Endometrium (tissue), 2 donors: ENCODE measurements around the gene GALNT6.
"Not testable (repeated sequence)": the region's sequence is repeated elsewhere in the genome, so short reads cannot be mapped to it uniquely, and the experiment has no call there.

ENCODE experiments used
- FAIRE-seq: peaks from 2 replicates; lab custom pipeline; 2012; peaks lifted over from hg19 to GRCh38; lab: Jason Lieb, UNC
- donor health status: control.
- donor health status: control.

Gene GALNT6

GRCh38 chr12:51357374-51358047 lies 33.7 kb downstream of the GALNT6 start:
- no peak for FAIRE-seq

GRCh38 chr12:51351913-51352532 lies 39.2 kb downstream of the GALNT6 start:
- no peak for FAIRE-seq

- no peak for FAIRE-seq
Observed at GRCh38 chr12:51349026-51349425, 42.2 kb downstream of the GALNT6 start.

- FAIRE-seq: no peak
Observed at GRCh38 chr12:51348116-51348515, 43.1 kb downstream of the GALNT6 start.

- no peak for FAIRE-seq
Observed at GRCh38 chr12:51346581-51346980, 44.6 kb downstream of the GALNT6 start, which contains the start of gene CELA1. Gene CELA1, minus strand, starts transcription at chr12:51346679. Its CDS starts 41 bp downstream, at chr12:51346638.

- no peak for FAIRE-seq
Observed at GRCh38 chr12:51345681-51346080, 45.5 kb downstream of the GALNT6 start.

GRCh38 chr12:51343201-51343600 lies 48.0 kb downstream of the GALNT6 start:
- FAIRE-seq: no peak

- FAIRE-seq: no peak
Observed at GRCh38 chr12:51342416-51342815, 48.8 kb downstream of the GALNT6 start.

GRCh38 chr12:51341251-51342007 lies 49.8 kb downstream of the GALNT6 start:
- no peak for FAIRE-seq

- no peak for FAIRE-seq
Observed at GRCh38 chr12:51339750-51340149, 51.5 kb downstream of the GALNT6 start.

GRCh38 chr12:51337336-51337735 lies 53.9 kb downstream of the GALNT6 start:
- not testable (repeated sequence) for FAIRE-seq

- FAIRE-seq: no peak
Observed at GRCh38 chr12:51335931-51336330, 55.3 kb downstream of the GALNT6 start.

- FAIRE-seq: no peak
Observed at GRCh38 chr12:51334764-51335163, 56.4 kb downstream of the GALNT6 start.

GRCh38 chr12:51333536-51333935 lies 57.7 kb downstream of the GALNT6 start:
- no peak for FAIRE-seq

- FAIRE-seq: no peak
Observed at GRCh38 chr12:51330186-51330585, 61.0 kb downstream of the GALNT6 start.

GRCh38 chr12:51329742-51330141 lies 61.5 kb downstream of the GALNT6 start:
- no peak for FAIRE-seq

GRCh38 chr12:51328587-51328986 lies 62.6 kb downstream of the GALNT6 start:
- no peak for FAIRE-seq

- FAIRE-seq: no peak
Observed at GRCh38 chr12:51326698-51327439, 64.3 kb downstream of the GALNT6 start.

- FAIRE-seq: no peak
Observed at GRCh38 chr12:51324953-51325352, 66.3 kb downstream of the GALNT6 start.

GRCh38 chr12:51323966-51324895 lies 67.0 kb downstream of the GALNT6 start, which contains the start of gene BIN2:
Gene BIN2, minus strand, starts transcription at chr12:51324174. Its CDS starts 72 bp downstream, at chr12:51324102.
- no peak for FAIRE-seq

GRCh38 chr12:51323317-51323960 lies 67.8 kb downstream of the GALNT6 start:
- FAIRE-seq: no peak
